Measurements from ENCODE around the gene CSAD. TPM values are rescaled to one million over a fixed set of nuclear protein-coding genes. Genes with fewer than 3 reads are reported as not detected.

Gene CSAD
- polyA plus RNA-seq, 4 donors, result 12.9 to 56.4 (median 34.4) TPM

- peaks cover 0 to 5% (median 0%) of the 10 kb centered on the region in 3 donors for H3K4me1 ChIP-seq (ENCODE audit: control insufficient read depth in 3 of 3, insufficient read depth in 2 of 3, low read depth in 1 of 3, low read length in 2 of 3)
- H3K9me3 ChIP-seq (ENCODE audit: control insufficient read depth in 2 of 2, insufficient read depth in 1 of 2, low read depth in 1 of 2, low read length in 1 of 2), result no peaks in the 10 kb centered on the region
- H3K36me3 ChIP-seq (ENCODE audit: control insufficient read depth in 3 of 3, insufficient read depth in 2 of 3, low read depth in 1 of 3, low read length in 3 of 3), result no peaks in the 10 kb centered on the region
- 92 to 96% (median 95%) methylated on average over 5 of the region's 5 CpGs for WGBS, 3 donors
- H3K27me3 ChIP-seq (ENCODE audit: control insufficient read depth in 3 of 3, insufficient read depth in 3 of 3, low read length in 3 of 3), result no peaks in the 10 kb centered on the region
- no peak for DNase-seq
- H3K27ac ChIP-seq (ENCODE audit: low read depth in 1 of 3, low read length in 2 of 3), result no peak overlapping the region
- no peak for FAIRE-seq
- no peak overlapping the region for H3K4me3 ChIP-seq (ENCODE audit: low read depth in 1 of 3, low read length in 3 of 3)
These were observed 33.5 kb downstream of the CSAD start for GRCh38 chr12:53147181-53147580.

GRCh38 chr12:53145383-53146260 is 35.1 kb downstream of the CSAD start:
- H3K36me3 ChIP-seq (ENCODE audit: control insufficient read depth in 3 of 3, insufficient read depth in 2 of 3, low read depth in 1 of 3, low read length in 3 of 3), result no peaks in the 10 kb centered on the region
- H3K4me1 ChIP-seq (ENCODE audit: control insufficient read depth in 3 of 3, insufficient read depth in 2 of 3, low read depth in 1 of 3, low read length in 2 of 3), result peaks cover 0 to 5% (median 0%) of the 10 kb centered on the region in 3 donors
- FAIRE-seq (no peak), DNase-seq (peak; percentile 76 to 87)
- no peaks in the 10 kb centered on the region for H3K27me3 ChIP-seq (ENCODE audit: control insufficient read depth in 3 of 3, insufficient read depth in 3 of 3, low read length in 3 of 3)
- H3K4me3 ChIP-seq (ENCODE audit: low read depth in 1 of 3, low read length in 3 of 3), result no peak overlapping the region
- H3K27ac ChIP-seq (ENCODE audit: low read depth in 1 of 3, low read length in 2 of 3), result peak overlapping the region in 1 of 3 donors; percentile 39
- WGBS, 3 donors, result 79 to 87% (median 80%) methylated on average over 5 of the region's 5 CpGs
- H3K9me3 ChIP-seq (ENCODE audit: control insufficient read depth in 2 of 2, insufficient read depth in 1 of 2, low read depth in 1 of 2, low read length in 1 of 2), result no peaks in the 10 kb centered on the region

DNA sequence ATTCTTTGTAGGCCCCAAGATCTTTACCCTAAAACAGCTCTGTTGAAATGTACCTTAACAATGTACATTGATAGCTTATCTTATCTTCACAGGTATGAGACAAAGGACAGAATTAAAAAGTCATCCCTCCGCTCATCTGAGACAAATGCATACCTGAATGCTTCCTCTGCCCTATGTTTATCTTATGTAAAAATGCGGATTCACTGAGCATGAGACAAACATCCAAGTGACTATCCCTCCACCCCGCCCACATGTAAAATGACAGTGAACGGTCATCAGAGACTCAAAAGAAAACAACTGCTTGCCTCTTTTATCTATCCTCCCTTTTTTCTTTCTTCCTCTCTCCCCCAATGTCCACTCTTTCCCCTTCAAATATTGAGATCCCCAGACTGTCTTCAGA is 37.4 kb downstream of the CSAD start:
- H3K27me3 ChIP-seq (ENCODE audit: control insufficient read depth in 3 of 3, insufficient read depth in 3 of 3, low read length in 3 of 3), result no peaks in the 10 kb centered on the region
- DNase-seq (no peak), FAIRE-seq (no peak)
- H3K27ac ChIP-seq (ENCODE audit: low read depth in 1 of 3, low read length in 2 of 3), result no peak overlapping the region
- H3K4me1 ChIP-seq (ENCODE audit: control insufficient read depth in 3 of 3, insufficient read depth in 2 of 3, low read depth in 1 of 3, low read length in 2 of 3), result peaks cover 0 to 5% (median 0%) of the 10 kb centered on the region in 3 donors
- 63 to 77% (median 75%) methylated on average over 4 of the region's 4 CpGs for WGBS, 3 donors
- H3K9me3 ChIP-seq (ENCODE audit: control insufficient read depth in 2 of 2, insufficient read depth in 1 of 2, low read depth in 1 of 2, low read length in 1 of 2), result peaks cover 0 to 10% of the 10 kb centered on the region in 2 donors
- H3K36me3 ChIP-seq (ENCODE audit: control insufficient read depth in 3 of 3, insufficient read depth in 2 of 3, low read depth in 1 of 3, low read length in 3 of 3), result no peaks in the 10 kb centered on the region
- no peak overlapping the region for H3K4me3 ChIP-seq (ENCODE audit: low read depth in 1 of 3, low read length in 3 of 3)

DNA sequence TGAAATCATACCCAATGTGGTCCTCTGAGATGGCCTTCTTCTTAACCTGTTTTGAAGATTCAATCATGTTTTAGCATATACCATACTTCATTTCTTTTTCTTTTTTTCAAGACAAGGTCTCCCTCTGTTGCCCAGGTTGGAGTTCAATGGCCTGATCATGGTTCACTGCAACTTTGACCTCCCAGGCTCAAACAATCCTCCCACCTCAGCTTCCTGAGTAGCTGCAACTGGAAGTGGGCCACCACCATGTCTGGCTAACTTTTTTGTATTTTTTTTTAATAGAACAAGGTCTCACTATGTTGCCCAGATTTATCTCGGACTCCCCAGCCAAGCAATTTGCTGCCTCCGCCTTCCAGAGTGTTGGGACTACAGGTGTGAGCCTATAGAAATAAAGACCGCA is 47.0 kb downstream of the CSAD start:
- H3K9me3 ChIP-seq (ENCODE audit: control insufficient read depth in 2 of 2, insufficient read depth in 1 of 2, low read depth in 1 of 2, low read length in 1 of 2), result peaks cover 0 to 10% of the 10 kb centered on the region in 2 donors
- FAIRE-seq (no peak), DNase-seq (no peak)
- WGBS, 3 donors, result 90 to 94% (median 90%) methylated on average over 3 of the region's 3 CpGs
- H3K27me3 ChIP-seq (ENCODE audit: control insufficient read depth in 3 of 3, insufficient read depth in 3 of 3, low read length in 3 of 3), result no peaks in the 10 kb centered on the region
- no peak overlapping the region for H3K4me3 ChIP-seq (ENCODE audit: low read depth in 1 of 3, low read length in 3 of 3)
- H3K36me3 ChIP-seq (ENCODE audit: control insufficient read depth in 3 of 3, insufficient read depth in 2 of 3, low read depth in 1 of 3, low read length in 3 of 3), result peaks cover 0 to 4% (median 0%) of the 10 kb centered on the region in 3 donors
- no peaks in the 10 kb centered on the region for H3K4me1 ChIP-seq (ENCODE audit: control insufficient read depth in 3 of 3, insufficient read depth in 2 of 3, low read depth in 1 of 3, low read length in 2 of 3)
- no peak overlapping the region for H3K27ac ChIP-seq (ENCODE audit: low read depth in 1 of 3, low read length in 2 of 3)

- Histone ChIP-seq H3K4me3 (ENCODE audit: low read depth in 1 of 3, low read length in 3 of 3) (no peak overlapping the region), H3K9me3 (ENCODE audit: control insufficient read depth in 2 of 2, insufficient read depth in 1 of 2, low read depth in 1 of 2, low read length in 1 of 2) (peaks cover 0 to 7% of the 10 kb centered on the region in 2 donors), H3K36me3 (ENCODE audit: control insufficient read depth in 3 of 3, insufficient read depth in 2 of 3, low read depth in 1 of 3, low read length in 3 of 3) (peaks cover 0 to 9% (median 0%) of the 10 kb centered on the region in 3 donors), H3K4me1 (ENCODE audit: control insufficient read depth in 3 of 3, insufficient read depth in 2 of 3, low read depth in 1 of 3, low read length in 2 of 3) (no peaks in the 10 kb centered on the region), H3K27me3 (ENCODE audit: control insufficient read depth in 3 of 3, insufficient read depth in 3 of 3, low read length in 3 of 3) (peaks cover 0 to 1% (median 0%) of the 10 kb centered on the region in 3 donors), H3K27ac (ENCODE audit: low read depth in 1 of 3, low read length in 2 of 3) (no peak overlapping the region)
- FAIRE-seq, result no peak
- DNase-seq, result no peak
- WGBS, 3 donors, result 90 to 94% (median 91%) methylated on average over 2 of the region's 2 CpGs
These were observed 48.9 kb downstream of the CSAD start for GRCh38 chr12:53131844-53132243.

DNA sequence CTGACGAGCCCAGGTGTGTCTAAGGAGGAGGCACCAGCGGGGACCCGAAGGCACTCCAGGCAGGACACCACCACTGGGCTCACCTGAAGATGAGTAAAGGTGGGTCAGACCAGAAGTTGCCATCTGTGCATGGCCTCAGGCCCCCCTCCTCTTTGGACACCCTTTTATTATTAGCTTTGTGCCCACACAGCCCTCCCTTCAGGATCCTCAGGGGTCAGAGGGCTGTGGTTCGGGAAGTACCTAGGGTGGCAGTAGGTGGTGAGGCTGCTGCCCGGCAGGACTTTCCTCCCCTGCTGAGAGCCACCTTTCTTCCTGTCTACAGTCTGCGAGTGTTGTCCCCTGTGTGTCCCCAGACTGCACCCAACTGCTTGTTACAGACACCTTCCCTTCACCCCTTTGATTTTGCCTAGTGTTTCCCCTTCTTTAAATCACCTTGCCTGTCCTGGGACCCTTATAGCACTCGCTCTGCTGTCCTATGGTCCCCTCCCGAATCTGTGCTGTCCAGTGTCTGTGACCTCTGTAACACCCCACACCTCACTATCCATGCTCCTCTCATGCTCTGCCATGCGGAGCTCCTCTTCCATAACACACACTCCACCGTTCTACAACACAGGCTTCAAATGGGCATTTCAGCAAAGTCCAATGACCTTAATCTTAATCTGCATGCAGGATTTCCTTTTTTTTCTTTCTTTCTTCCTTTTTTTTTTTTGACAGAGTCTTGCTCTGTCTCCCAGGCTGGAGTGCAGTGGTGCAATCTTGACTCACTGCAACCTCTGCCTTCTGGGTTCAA is 51.8 kb downstream of the CSAD start:
- DNase-seq (no peak), FAIRE-seq (no peak)
- WGBS, 3 donors, result 81 to 89% (median 83%) methylated on average over 10 of the region's 10 CpGs
- no peaks in the 10 kb centered on the region for H3K9me3 ChIP-seq (ENCODE audit: control insufficient read depth in 2 of 2, insufficient read depth in 1 of 2, low read depth in 1 of 2, low read length in 1 of 2)
- peaks cover 0 to 1% (median 0%) of the 10 kb centered on the region in 3 donors for H3K27me3 ChIP-seq (ENCODE audit: control insufficient read depth in 3 of 3, insufficient read depth in 3 of 3, low read length in 3 of 3)
- no peaks in the 10 kb centered on the region for H3K4me1 ChIP-seq (ENCODE audit: control insufficient read depth in 3 of 3, insufficient read depth in 2 of 3, low read depth in 1 of 3, low read length in 2 of 3)
- H3K27ac ChIP-seq (ENCODE audit: low read depth in 1 of 3, low read length in 2 of 3), result no peak overlapping the region
- H3K4me3 ChIP-seq (ENCODE audit: low read depth in 1 of 3, low read length in 3 of 3), result no peak overlapping the region
- H3K36me3 ChIP-seq (ENCODE audit: control insufficient read depth in 3 of 3, insufficient read depth in 2 of 3, low read depth in 1 of 3, low read length in 3 of 3), result peaks cover 0 to 14% (median 0%) of the 10 kb centered on the region in 3 donors

DNA sequence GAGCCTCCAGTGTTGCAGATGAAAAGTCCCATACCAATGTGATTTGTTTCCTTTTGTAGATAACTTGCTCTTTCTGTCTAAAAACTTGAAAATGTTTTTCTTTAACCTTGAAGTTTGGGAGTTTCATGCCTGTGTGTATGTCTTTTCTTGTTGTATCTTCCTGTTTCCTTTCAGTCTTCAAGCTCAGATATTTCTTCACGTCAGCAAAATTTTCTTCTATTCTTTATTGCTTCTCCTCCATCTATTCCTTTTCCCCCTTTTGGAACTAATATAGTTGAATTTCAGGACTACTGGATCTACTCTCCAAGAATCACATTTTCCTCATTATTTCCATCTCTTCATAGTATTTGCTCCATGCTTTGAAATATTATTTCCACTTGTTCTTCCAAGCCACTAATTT is 53.6 kb downstream of the CSAD start:
- H3K27ac ChIP-seq (ENCODE audit: low read depth in 1 of 3, low read length in 2 of 3), result no peak overlapping the region
- no peak overlapping the region for H3K4me3 ChIP-seq (ENCODE audit: low read depth in 1 of 3, low read length in 3 of 3)
- 77 to 100% (median 88%) methylated on average over 1 of the region's 1 CpG for WGBS, 3 donors
- H3K36me3 ChIP-seq (ENCODE audit: control insufficient read depth in 3 of 3, insufficient read depth in 2 of 3, low read depth in 1 of 3, low read length in 3 of 3), result peaks cover 0 to 26% (median 0%) of the 10 kb centered on the region in 3 donors
- H3K4me1 ChIP-seq (ENCODE audit: control insufficient read depth in 3 of 3, insufficient read depth in 2 of 3, low read depth in 1 of 3, low read length in 2 of 3), result no peaks in the 10 kb centered on the region
- no peaks in the 10 kb centered on the region for H3K9me3 ChIP-seq (ENCODE audit: control insufficient read depth in 2 of 2, insufficient read depth in 1 of 2, low read depth in 1 of 2, low read length in 1 of 2)
- DNase-seq, result no peak
- FAIRE-seq, result no peak
- peaks cover 0 to 1% (median 0%) of the 10 kb centered on the region in 3 donors for H3K27me3 ChIP-seq (ENCODE audit: control insufficient read depth in 3 of 3, insufficient read depth in 3 of 3, low read length in 3 of 3)

DNA sequence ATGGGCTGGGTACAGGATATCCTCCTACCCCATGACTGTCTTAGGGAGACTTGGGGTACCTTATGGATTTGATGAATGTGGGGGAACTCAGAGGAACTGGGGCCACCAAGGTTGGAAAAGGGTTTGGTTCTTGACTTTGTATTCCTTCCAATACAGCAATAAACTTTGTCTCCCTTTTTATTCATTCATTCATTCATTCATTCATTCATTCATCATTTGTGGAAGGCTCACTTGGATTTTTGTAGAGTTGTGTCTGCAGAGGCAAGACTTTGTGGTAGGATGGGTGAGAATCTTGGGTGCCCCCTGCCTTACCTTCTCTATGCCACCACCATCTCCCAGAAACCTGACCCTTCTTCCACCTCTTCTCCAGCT is 56.4 kb downstream of the CSAD start:
- FAIRE-seq, result no peak
- Histone ChIP-seq H3K9me3 (ENCODE audit: control insufficient read depth in 2 of 2, insufficient read depth in 1 of 2, low read depth in 1 of 2, low read length in 1 of 2) (no peaks in the 10 kb centered on the region), H3K4me3 (ENCODE audit: low read depth in 1 of 3, low read length in 3 of 3) (no peak overlapping the region), H3K27me3 (ENCODE audit: control insufficient read depth in 3 of 3, insufficient read depth in 3 of 3, low read length in 3 of 3) (peaks cover 0 to 1% (median 0%) of the 10 kb centered on the region in 3 donors), H3K36me3 (ENCODE audit: control insufficient read depth in 3 of 3, insufficient read depth in 2 of 3, low read depth in 1 of 3, low read length in 3 of 3) (peaks cover 0 to 39% (median 0%) of the 10 kb centered on the region in 3 donors), H3K4me1 (ENCODE audit: control insufficient read depth in 3 of 3, insufficient read depth in 2 of 3, low read depth in 1 of 3, low read length in 2 of 3) (peaks cover 0 to 4% (median 0%) of the 10 kb centered on the region in 3 donors), H3K27ac (ENCODE audit: low read depth in 1 of 3, low read length in 2 of 3) (no peak overlapping the region)
- no peak for DNase-seq

Data from small intestine (tissue), 7 donors.